ENCODE data around the gene CELF2.

Gene CELF2

DNA sequence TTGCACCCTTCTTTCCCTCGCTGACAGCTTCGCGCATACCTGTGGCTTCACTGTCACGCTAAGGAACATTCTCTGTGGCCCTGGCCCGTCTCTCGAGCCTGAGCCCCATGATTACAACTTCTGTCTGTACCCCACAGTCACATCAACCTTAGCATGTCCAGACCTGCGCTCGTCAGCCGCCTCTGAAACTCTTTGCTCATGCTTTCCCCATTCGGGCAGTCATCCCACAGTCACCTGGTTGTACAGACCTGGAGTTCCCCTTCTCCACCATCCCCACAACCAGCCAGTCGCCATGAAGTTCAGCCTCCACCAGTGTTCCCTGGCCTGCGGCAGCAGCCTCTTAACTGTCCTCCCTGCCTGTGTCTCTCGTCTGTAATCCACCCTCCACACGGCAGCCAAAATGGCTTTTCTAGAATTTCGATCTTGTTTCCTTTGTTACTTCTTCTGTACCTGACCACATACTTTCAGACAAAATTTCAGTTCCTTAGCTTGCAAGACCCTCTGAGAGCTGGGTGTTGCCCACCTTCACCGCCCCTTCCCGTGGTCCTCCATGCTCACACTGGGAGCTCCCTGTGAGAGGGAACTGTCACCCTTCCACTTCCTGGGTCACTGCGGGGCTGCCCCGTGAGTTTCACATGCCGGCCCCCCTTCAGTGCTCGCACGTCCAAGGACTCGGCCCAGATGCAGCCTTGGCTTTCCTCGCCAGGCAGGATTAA is 229.2 kb downstream of the CELF2 start:
- Histone ChIP-seq H3K4me1 (no peaks in the 10 kb centered on the region), H3K27me3 (0 out of 2 replicates have a peak, but pooled peaks cover 5% of the 10 kb centered on the region), H3K4me3 (ENCODE audit: low read depth, low read length) (no peak overlapping the region), H3K9me3 (no peaks in the 10 kb centered on the region), H3K36me3 (no peaks in the 10 kb centered on the region)
- no peak for TF ChIP-seq CTCF (IDR thresholded peaks at IDR 0.05; ENCODE audit: low read depth, low read length)
- DNase-seq: no peak

GRCh38 chr10:11249152-11249807 is 231.6 kb downstream of the CELF2 start:
- no peaks in the 10 kb centered on the region for H3K9me3 ChIP-seq
- TF ChIP-seq CTCF (IDR thresholded peaks at IDR 0.05; ENCODE audit: low read depth, low read length): no peak
- no peaks in the 10 kb centered on the region for H3K4me1 ChIP-seq
- no peak for DNase-seq
- no peaks in the 10 kb centered on the region for H3K36me3 ChIP-seq
- H3K4me3 ChIP-seq (ENCODE audit: low read depth, low read length): no peak overlapping the region
- peaks cover 7% of the 10 kb centered on the region; the same call in 1 of the 2 replicates for H3K27me3 ChIP-seq

DNA sequence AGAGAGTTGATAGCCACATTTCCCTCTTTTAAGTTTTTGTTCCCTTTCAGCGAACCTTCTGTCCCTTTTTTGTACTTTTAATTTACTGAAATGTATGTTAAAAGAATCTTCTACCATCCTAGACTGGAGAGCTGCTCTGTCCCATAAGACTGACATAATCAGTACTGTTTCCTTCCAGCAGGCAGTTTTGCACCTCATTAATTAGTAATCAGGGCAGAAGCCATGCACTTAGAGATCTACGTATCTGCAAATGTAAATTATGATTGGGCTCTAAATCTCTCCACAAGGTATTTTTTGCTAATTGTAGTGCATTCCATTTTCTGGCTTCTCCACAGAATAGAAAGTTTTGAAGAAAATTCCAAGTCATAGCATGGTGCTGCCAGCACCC is 232.1 kb downstream of the CELF2 start:
- H3K27me3 ChIP-seq: peaks cover 7% of the 10 kb centered on the region; the same call in 1 of the 2 replicates
- no peaks in the 10 kb centered on the region for H3K36me3 ChIP-seq

DNA sequence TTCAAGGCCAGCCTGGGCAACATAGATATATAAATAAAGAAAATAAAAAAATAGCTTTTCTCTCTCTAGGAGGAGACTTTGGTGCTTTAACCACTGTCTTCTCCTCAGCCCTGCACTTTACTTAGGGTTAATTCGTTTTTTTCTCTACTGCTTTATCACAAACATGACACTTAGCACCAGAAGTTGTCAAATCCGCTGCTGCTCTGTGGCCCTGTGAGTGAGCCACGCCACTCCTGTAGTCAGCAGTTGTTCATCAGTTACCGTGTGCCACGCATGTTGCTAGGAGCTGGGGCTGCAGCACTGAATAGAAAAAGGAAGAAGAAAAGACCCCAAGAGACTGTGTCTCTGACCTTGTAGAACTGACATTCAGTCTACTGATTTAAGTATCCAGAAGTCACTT is 232.6 kb downstream of the CELF2 start:
- Histone ChIP-seq H3K4me1 (no peaks in the 10 kb centered on the region), H3K27me3 (peaks cover 7% of the 10 kb centered on the region; the same call in 1 of the 2 replicates), H3K36me3 (no peaks in the 10 kb centered on the region), H3K9me3 (no peaks in the 10 kb centered on the region), H3K4me3 (ENCODE audit: low read depth, low read length) (no peak overlapping the region)
- TF ChIP-seq CTCF (IDR thresholded peaks at IDR 0.05; ENCODE audit: low read depth, low read length): no peak
- DNase-seq: no peak

More for the DNA sequence above, 232.1 kb downstream of the CELF2 start:
- Histone ChIP-seq H3K4me1 (no peaks in the 10 kb centered on the region), H3K9me3 (no peaks in the 10 kb centered on the region), H3K4me3 (ENCODE audit: low read depth, low read length) (no peak overlapping the region)
- TF ChIP-seq CTCF (IDR thresholded peaks at IDR 0.05; ENCODE audit: low read depth, low read length): no peak
- no peak for DNase-seq

DNA sequence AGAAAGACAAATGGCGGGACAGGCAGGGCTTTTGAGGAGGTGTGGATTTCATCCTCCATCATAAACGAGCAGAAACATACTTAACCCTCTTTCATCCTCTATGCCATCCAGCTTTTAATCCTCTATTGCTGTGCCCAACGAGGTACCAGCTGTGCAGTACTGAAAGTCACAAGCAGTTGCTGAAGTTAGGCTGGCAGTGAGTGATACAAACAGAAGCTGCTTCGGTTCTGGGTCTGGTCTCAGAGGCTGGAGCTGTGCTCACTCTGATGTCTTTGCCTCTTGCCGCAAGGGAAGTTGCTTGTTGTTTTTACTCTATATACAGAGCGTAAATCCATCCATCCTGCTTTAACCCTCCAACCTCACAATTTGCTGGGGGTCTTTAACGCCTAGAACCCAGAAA is 235.2 kb downstream of the CELF2 start:
- peaks cover 7% of the 10 kb centered on the region; the same call in 1 of the 2 replicates for H3K27me3 ChIP-seq
- no peaks in the 10 kb centered on the region for H3K36me3 ChIP-seq
- DNase-seq: no peak
- no peak overlapping the region for H3K4me3 ChIP-seq (ENCODE audit: low read depth, low read length)
- no peaks in the 10 kb centered on the region for H3K4me1 ChIP-seq
- H3K9me3 ChIP-seq: no peaks in the 10 kb centered on the region
- no peak for TF ChIP-seq CTCF (IDR thresholded peaks at IDR 0.05; ENCODE audit: low read depth, low read length)

Measured in BE2C (cell line).